Panc1 (cell line): Measurements from ENCODE around the gene HK3. TPM values are rescaled to one million over a fixed set of nuclear protein-coding genes. Genes with fewer than 3 reads are reported as not detected.

Source experiments
- ATAC-seq: fragments of 200-7000 bp; cut with Tn5 transposase; 2 replicates; pipeline ENCODE4 v1.9.1; 2020; ENCODE audit warnings: mild to moderate bottlenecking, moderate library complexity
- BruUV-seq: library from RNA; stranded (reverse); fragments of 400-500 nt; replicated peaks from 2 replicates; lab custom pipeline; 2021; lab: Mats Ljungman, UMichigan
- CTCF ChIA-PET: fragments of 300-600 bp; sonication (Branson Sonifier 250); formaldehyde crosslinking; loops from one replicate; lab custom pipeline; 2022; ENCODE audit warnings: antibody characterized with exemption; lab: Charles Lee
- POLR2A ChIA-PET: fragments of 300-600 bp; sonication (Branson Sonifier 250); formaldehyde crosslinking; loops from one replicate; lab custom pipeline; 2022; ENCODE audit warnings: antibody characterized with exemption; lab: Charles Lee
- DNase-seq: peaks from one replicate; pipeline ENCODE4 v3.0.0-alpha.2; 2010; ENCODE audit warnings: low read depth, low spot score
- H3K27ac ChIP-seq: 2 replicates; pipeline ENCODE4 v1.5.1; 2011; ENCODE audit warnings: mild to moderate bottlenecking, low read length, inconsistent platforms
- H3K27me3 ChIP-seq: fragments of 200-500 bp; sonication (Bioruptor generic); 2 replicates; pipeline ENCODE4 v1.6.0; 2014; ENCODE audit warnings: low read length, inconsistent platforms; ENCODE audit not compliant: control insufficient read depth, insufficient read depth
- H3K36me3 ChIP-seq: fragments of 200-500 bp; sonication (Bioruptor generic); 2 replicates; pipeline ENCODE4 v1.5.1; 2014; ENCODE audit warnings: inconsistent platforms, mild to moderate bottlenecking, low read length, moderate library complexity; ENCODE audit not compliant: control insufficient read depth, insufficient read depth
- H3K4me1 ChIP-seq: 2 replicates; pipeline ENCODE4 v1.5.1; 2011; ENCODE audit warnings: inconsistent platforms, mild to moderate bottlenecking, low read length, moderate library complexity; ENCODE audit not compliant: control insufficient read depth, insufficient read depth
- H3K4me3 ChIP-seq, 2 experiments: 2 replicates each; pipeline ENCODE4 v1.5.1; 2011 to 2012; ENCODE audit warnings: low read depth in 2 of 2, low read length in 2 of 2, mild to moderate bottlenecking in 2 of 2, inconsistent platforms in 1 of 2, moderate library complexity in 1 of 2
- H3K9me3 ChIP-seq: fragments of 200-500 bp; sonication (Bioruptor generic); 2 replicates; pipeline ENCODE4 v1.5.1; 2014; ENCODE audit warnings: low read depth, mild to moderate bottlenecking, inconsistent platforms, low read length, moderate library complexity; ENCODE audit not compliant: control insufficient read depth, insufficient read depth
- CTCF ChIP-seq: fragments of 450-650 bp; IDR thresholded peaks from 2 replicates; pipeline ENCODE4 v1.5.1; 2017; ENCODE audit warnings: mild to moderate bottlenecking
- POLR2AphosphoS5 ChIP-seq: IDR thresholded peaks from 2 replicates; pipeline ENCODE4 v1.6.1; 2012; ENCODE audit warnings: mild to moderate bottlenecking, low read depth, low read length, moderate library complexity
- REST ChIP-seq, 2 experiments: IDR thresholded peaks; 2 replicates each; pipeline ENCODE4 v1.6.1; 2011 to 2012; ENCODE audit warnings: low read depth in 2 of 2, control low read depth in 1 of 2, low read length in 1 of 2, mild to moderate bottlenecking in 1 of 2, moderate library complexity in 1 of 2; ENCODE audit not compliant: insufficient read depth in 1 of 2
- SIN3A ChIP-seq: IDR thresholded peaks from 2 replicates; pipeline ENCODE4 v1.6.1; 2012; ENCODE audit warnings: low read depth, mild to moderate bottlenecking, low read length, moderate library complexity, borderline replicate concordance; ENCODE audit not compliant: insufficient read depth
- TCF7L2 ChIP-seq: IDR thresholded peaks from 2 replicates; pipeline ENCODE4 v1.6.1; 2011; ENCODE audit warnings: mild to moderate bottlenecking, low read depth, low read length, inconsistent platforms
- in situ Hi-C: cut with HindIII; loops from 2 replicates; pipeline ENCODE4 v1.10.0; 2016; ENCODE audit warnings: low sequenced_read_pairs, low pct_unique_long_range_greater_than_20kb
- intact Hi-C: fragments of 100-400 bp; cut with micrococcal nuclease; formaldehyde crosslinking; loops from one replicate; pipeline ENCODE4 v1.10.0; 2022; ENCODE audit not compliant: unreplicated experiment
- total RNA-seq: library from RNA; stranded (reverse); gene quantifications from one replicate; pipeline ENCODE4 v1.2.1, GENCODE V29; 2021; ENCODE audit not compliant: unreplicated experiment

Gene HK3
- total RNA-seq, 1 experiment from 2014 or later = not detected

- ChIA-PET CTCF (no interaction called here), POLR2A (no interaction called here)
- Histone ChIP-seq H3K27ac (no peak overlapping the region), H3K27me3 (no peaks in the 10 kb centered on the region; the same call in 1 of the 2 replicates), H3K4me1 (no peaks in the 10 kb centered on the region), H3K36me3 (no peaks in the 10 kb centered on the region), H3K9me3 (no peaks in the 10 kb centered on the region), H3K4me3 (no peak overlapping the region)
- in situ Hi-C loops = no loop called here
- TF ChIP-seq CTCF (no peak), SIN3A (no peak), REST (IDR thresholded peaks at IDR 0.05; ENCODE audit: insufficient read depth in 1 of 2, low read depth in 2 of 2, low read length in 1 of 2) (no peak), TCF7L2 (no peak), POLR2AphosphoS5 (no peak)
- intact Hi-C loops = no loop called here
- ATAC-seq (no peak), DNase-seq (no peak)
- BruUV-seq = no TSS peak
Measured at GRCh38 chr5:176889321-176890280, 9.5 kb downstream of the HK3 start.

GRCh38 chr5:176888865-176889165 lies 10.3 kb downstream of the HK3 start:
- ATAC-seq (no peak), DNase-seq (no peak)
- Histone ChIP-seq H3K27ac (no peak overlapping the region), H3K4me3 (no peak overlapping the region), H3K27me3 (no peaks in the 10 kb centered on the region; the same call in 1 of the 2 replicates), H3K36me3 (no peaks in the 10 kb centered on the region), H3K4me1 (no peaks in the 10 kb centered on the region), H3K9me3 (no peaks in the 10 kb centered on the region)
- TF ChIP-seq REST (IDR thresholded peaks at IDR 0.05; ENCODE audit: insufficient read depth in 1 of 2, low read depth in 2 of 2, low read length in 1 of 2) = no peak
- TF ChIP-seq POLR2AphosphoS5 = no peak
- TF ChIP-seq CTCF = no peak
- no peak for TF ChIP-seq TCF7L2
- POLR2A ChIA-PET = no interaction called here
- intact Hi-C loops (no loop called here), in situ Hi-C loops (no loop called here)
- CTCF ChIA-PET = no interaction called here
- no TSS peak for BruUV-seq
